ENCODE data around the gene SRSF9. TPM values are rescaled to one million over a fixed set of nuclear protein-coding genes. Genes with fewer than 3 reads are reported as not detected.

The SRSF9 gene
- total and polyA plus RNA-seq, 2 experiments from 2014 or later = 166 to 263 TPM

GRCh38 chr12:120508537-120508936 lies 39.0 kb upstream of the SRSF9 start:
- WGBS (ENCODE audit: low lambda C conversion rate, missing lambda C conversion rate) = 97% methylated on average over 8 of the region's 8 CpGs

DNA sequence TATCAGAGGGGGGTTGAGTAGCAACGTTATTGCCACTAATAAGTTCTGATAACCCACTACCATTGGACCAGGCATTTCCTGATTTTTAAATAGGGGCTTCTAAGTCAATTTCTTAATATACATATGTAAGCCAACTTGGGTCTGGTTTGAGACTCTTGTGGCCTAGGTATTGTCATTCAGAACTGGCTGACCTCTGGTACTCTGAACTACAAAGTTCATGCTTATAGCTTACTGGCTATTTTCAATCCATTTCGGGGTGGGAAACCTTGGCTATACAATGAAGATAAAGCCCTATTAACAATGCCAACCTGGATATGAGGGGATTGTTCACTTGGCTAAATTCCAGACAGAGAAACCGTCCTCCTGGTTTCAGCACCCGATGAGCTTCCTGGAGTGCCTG lies 35.0 kb upstream of the SRSF9 start:
- 88% methylated on average over 4 of the region's 4 CpGs for WGBS (ENCODE audit: low lambda C conversion rate, missing lambda C conversion rate)
- TF ChIP-seq CTCF (IDR thresholded peaks at IDR 0.05; ENCODE audit: poor library complexity) (no peak), EZH2 (IDR thresholded peaks at IDR 0.05; ENCODE audit: borderline replicate concordance) (no peak), EZH2phosphoT487 (IDR thresholded peaks at IDR 0.05; ENCODE audit: low read depth, severe bottlenecking, unreplicated experiment) (no peak)
- no peaks in the 10 kb centered on the region for H3K27me3 ChIP-seq
- DNase-seq (ENCODE audit: low spot score) = no peak
- H3K27ac ChIP-seq = no peak overlapping the region
- no peak overlapping the region for H3K4me3 ChIP-seq
- H4K20me1 ChIP-seq (ENCODE audit: insufficient read depth, poor library complexity, severe bottlenecking) = no peaks in the 10 kb centered on the region
- H3K4me1 ChIP-seq (ENCODE audit: insufficient read depth) = no peaks in the 10 kb centered on the region
- no peak overlapping the region for H3K4me2 ChIP-seq
- H2AFZ ChIP-seq = no peak overlapping the region
- H3K36me3 ChIP-seq (replicated peaks; ENCODE audit: insufficient read depth, low read depth) = no peaks in the 10 kb centered on the region
- no peaks in the 10 kb centered on the region for H3K9me2 ChIP-seq (replicated peaks; ENCODE audit: insufficient read depth)
- no peaks in the 10 kb centered on the region for H3K79me2 ChIP-seq
- H3K9me3 ChIP-seq (ENCODE audit: low read depth) = no peaks in the 10 kb centered on the region

More at GRCh38 chr12:120508537-120508936, 39.0 kb upstream of the SRSF9 start:
- Histone ChIP-seq H3K9me2 (replicated peaks; ENCODE audit: insufficient read depth) (no peaks in the 10 kb centered on the region), H3K4me3 (no peak overlapping the region), H3K4me2 (no peak overlapping the region), H3K9me3 (ENCODE audit: low read depth) (no peaks in the 10 kb centered on the region), H3K27me3 (no peaks in the 10 kb centered on the region), H4K20me1 (ENCODE audit: insufficient read depth, poor library complexity, severe bottlenecking) (no peaks in the 10 kb centered on the region), H3K27ac (no peak overlapping the region), H3K4me1 (ENCODE audit: insufficient read depth) (no peaks in the 10 kb centered on the region), H3K36me3 (replicated peaks; ENCODE audit: insufficient read depth, low read depth) (no peaks in the 10 kb centered on the region), H3K79me2 (no peaks in the 10 kb centered on the region), H2AFZ (no peak overlapping the region)
- TF ChIP-seq CTCF (IDR thresholded peaks at IDR 0.05; ENCODE audit: poor library complexity) (no peak), EZH2phosphoT487 (IDR thresholded peaks at IDR 0.05; ENCODE audit: low read depth, severe bottlenecking, unreplicated experiment) (no peak), EZH2 (IDR thresholded peaks at IDR 0.05; ENCODE audit: borderline replicate concordance) (no peak)
- no peak for DNase-seq (ENCODE audit: low spot score)

- no peaks in the 10 kb centered on the region for H3K27me3 ChIP-seq
- no peak overlapping the region for H3K27ac ChIP-seq
- H3K36me3 ChIP-seq (replicated peaks; ENCODE audit: insufficient read depth, low read depth) = no peaks in the 10 kb centered on the region
- H3K79me2 ChIP-seq = peaks cover 32% of the 10 kb centered on the region
- H2AFZ ChIP-seq = no peak overlapping the region
- peaks cover 19% of the 10 kb centered on the region for H4K20me1 ChIP-seq (ENCODE audit: insufficient read depth, poor library complexity, severe bottlenecking)
- peaks cover 7% of the 10 kb centered on the region for H3K4me1 ChIP-seq (ENCODE audit: insufficient read depth)
- 76% methylated on average over 1 of the region's 1 CpG for WGBS (ENCODE audit: low lambda C conversion rate, missing lambda C conversion rate)
- H3K4me2 ChIP-seq = no peak overlapping the region
- H3K9me3 ChIP-seq (ENCODE audit: low read depth) = no peaks in the 10 kb centered on the region
- H3K4me3 ChIP-seq = no peak overlapping the region
- DNase-seq (ENCODE audit: low spot score) = no peak
- H3K9me2 ChIP-seq (replicated peaks; ENCODE audit: insufficient read depth) = no peaks in the 10 kb centered on the region
- TF ChIP-seq EZH2 (IDR thresholded peaks at IDR 0.05; ENCODE audit: borderline replicate concordance) (no peak), EZH2phosphoT487 (IDR thresholded peaks at IDR 0.05; ENCODE audit: low read depth, severe bottlenecking, unreplicated experiment) (no peak), CTCF (IDR thresholded peaks at IDR 0.05; ENCODE audit: poor library complexity) (no peak)
These were observed 31.0 kb upstream of the SRSF9 start for GRCh38 chr12:120500581-120500980.

Data from hepatocyte (in vitro differentiated cells).